C4-2B (cell line): ENCODE measurements around the gene LY86.

Experiments
- CTCF ChIP-seq: fragments of 450-650 bp; conservative IDR thresholded peaks from 2 replicates; pipeline ENCODE4 v1.5.1; 2017; ENCODE audit warnings: mild to moderate bottlenecking
- ZFX ChIP-seq: fragments of 450-650 bp; IDR thresholded peaks from 2 replicates; pipeline ENCODE4 v1.6.1; 2017

DNA sequence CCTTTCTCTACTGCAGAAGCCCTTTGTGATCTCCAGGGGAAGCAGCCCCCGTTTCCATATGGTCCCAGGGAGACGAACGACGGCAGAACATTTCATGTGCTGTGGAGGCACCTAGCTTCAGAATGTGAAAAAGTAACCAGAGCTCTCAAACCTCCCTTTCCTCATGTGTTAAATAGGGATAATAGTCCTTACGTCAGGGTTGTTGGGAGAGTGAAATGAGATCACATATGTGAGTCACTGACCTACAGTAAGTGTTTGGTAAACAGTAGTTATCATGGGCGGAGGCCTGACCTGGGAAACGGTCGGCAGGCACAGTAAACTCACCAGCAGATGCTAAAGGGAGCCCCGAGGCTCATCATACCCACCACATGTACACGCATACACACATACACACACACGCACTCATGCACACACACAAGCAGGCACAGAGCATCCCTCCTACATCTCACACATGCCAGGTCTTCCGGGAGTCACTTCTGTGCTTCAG, 89.7 kb downstream of the LY86 start:
- TF ChIP-seq CTCF (no peak), ZFX (no peak)
